ENCODE data around the gene CS. TPM values are rescaled to one million over a fixed set of nuclear protein-coding genes. Genes with fewer than 3 reads are reported as not detected.
A peak's percentile ranks its signal among the peaks of the same experiment; 100 is the strongest.
"Not testable (repeated sequence)": the region's sequence is repeated elsewhere in the genome, so short reads cannot be mapped to it uniquely, and the experiment has no call there.

Gene CS
- total and polyA plus RNA-seq, 7 experiments from 2014 or later = 57.6 to 241 (median 132) TPM

GRCh38 chr12:56339158-56339422 lies 39.0 kb upstream of the CS start:
- Histone ChIP-seq H3K9me3 (ENCODE audit: control insufficient read depth in 2 of 3, low read length in 3 of 3) (no peaks in the 10 kb centered on the region), H3K27me3 (ENCODE audit: control insufficient read depth in 2 of 2, insufficient read depth in 2 of 2, low read length in 2 of 2) (no peaks in the 10 kb centered on the region), H3K4me1 (ENCODE audit: control insufficient read depth in 2 of 2, insufficient read depth in 2 of 2, low read length in 2 of 2) (peaks cover 28 to 29% of the 10 kb centered on the region in 2 donors), H3K4me3 (ENCODE audit: low read length) (peak overlapping the region; percentile 67), H3K27ac (ENCODE audit: low read depth, low read length) (peak overlapping the region; percentile 95), H3K36me3 (ENCODE audit: control insufficient read depth in 2 of 3, insufficient read depth in 3 of 3, low read length in 3 of 3) (peaks cover 0 to 29% (median 0%) of the 10 kb centered on the region in 3 experiments)
- no peaks in the 10 kb centered on the region for H3K9me3 Mint-ChIP-seq
- ATAC-seq (no peak), DNase-seq (no peak)
- CTCF ChIA-PET = interaction anchor here (0.6 to 2.6 kb wide), 8 partner anchors 21 to 134 kb away, joined by 3 to 10 read pairs (median 4); partner anchors contain the start of gene STAT2
- H3K4me1 Mint-ChIP-seq = peaks cover 16 to 62% (median 49%) of the 10 kb centered on the region in 7 donors
- H3K27ac Mint-ChIP-seq = peak overlapping the region; percentile 98 to 100 (median 99)
- peaks cover 11 to 25% (median 21%) of the 10 kb centered on the region in 5 donors for H3K36me3 Mint-ChIP-seq
- peak overlapping the region; percentile 91 to 99 (median 94) for H3K4me3 Mint-ChIP-seq
- POLR2A ChIA-PET = interaction anchor here (0.6 to 9.8 kb wide), 19 partner anchors 11 to 621 kb away, joined by 3 to 156 read pairs (median 5); partner anchors contain the start of genes APOF, CNPY2, COQ10A and ESYT1
- no peaks in the 10 kb centered on the region for H3K27me3 Mint-ChIP-seq
- intact Hi-C loops (cut with micrococcal nuclease) = loop anchor here (2.0 to 10.0 kb wide), 3 partner anchors 220 to 1406 kb away; partner anchors contain the start of genes PTGES3 (in 1 of the 2), TSPAN31 (in 1 of the 2) and ZC3H10 (in 1 of the 2)

GRCh38 chr12:56338308-56339157 lies 38.4 kb upstream of the CS start, which contains the start of gene IL23A:
TSS of gene IL23A (plus strand) at chr12:56338884. CDS start at chr12:56339045, 161 bp downstream.
- Mint-ChIP-seq H3K27me3 (peaks cover 0 to 2% (median 0%) of the 10 kb centered on the region in 5 donors), H3K4me1 (peaks cover 17 to 68% (median 54%) of the 10 kb centered on the region in 7 donors), H3K4me3 (peak within 1 kb of the TSS; percentile 91 to 99 (median 94)), H3K9me3 (peaks cover 0 to 2% (median 0%) of the 10 kb centered on the region in 11 donors), H3K36me3 (peaks cover 6 to 23% (median 16%) of the 10 kb centered on the region in 5 donors), H3K27ac (peak within 1 kb of the TSS; percentile 98 to 100 (median 99))
- intact Hi-C loops (cut with micrococcal nuclease) = loop anchor here (1.0 to 10.0 kb wide), 7 partner anchors 22 to 1406 kb away; partner anchors contain the start of genes STAT2 (in 2 of the 2), CS (in 1 of the 2), PTGES3 (in 1 of the 2) and TSPAN31 (in 1 of the 2)
- ChIA-PET CTCF (interaction anchor here (0.6 to 2.6 kb wide), 8 partner anchors 8 to 125 kb away, joined by 3 to 10 read pairs (median 4); partner anchors contain the start of gene STAT2), POLR2A (interaction anchor here (0.6 to 9.8 kb wide), 24 partner anchors 11 to 621 kb away, joined by 3 to 156 read pairs (median 4); partner anchors contain the start of genes APOF, CNPY2, COQ10A and ESYT1)
- ATAC-seq (peak; percentile 85), DNase-seq (peak; percentile 42 to 95 (median 82))
- Histone ChIP-seq H3K36me3 (ENCODE audit: control insufficient read depth in 2 of 3, insufficient read depth in 3 of 3, low read length in 3 of 3) (peaks cover 0 to 23% (median 0%) of the 10 kb centered on the region in 3 experiments), H3K9me3 (ENCODE audit: control insufficient read depth in 2 of 3, low read length in 3 of 3) (no peaks in the 10 kb centered on the region), H3K27ac (ENCODE audit: low read depth, low read length) (peak within 1 kb of the TSS; percentile 95), H3K4me3 (ENCODE audit: low read length) (peak within 1 kb of the TSS; percentile 67), H3K27me3 (ENCODE audit: control insufficient read depth in 2 of 2, insufficient read depth in 2 of 2, low read length in 2 of 2) (no peaks in the 10 kb centered on the region), H3K4me1 (ENCODE audit: control insufficient read depth in 2 of 2, insufficient read depth in 2 of 2, low read length in 2 of 2) (peaks cover 28 to 29% of the 10 kb centered on the region in 2 donors)

- Histone ChIP-seq H3K4me1 (ENCODE audit: control insufficient read depth in 2 of 2, insufficient read depth in 2 of 2, low read length in 2 of 2) (peaks cover 33 to 35% of the 10 kb centered on the region in 2 donors), H3K9me3 (ENCODE audit: control insufficient read depth in 2 of 3, low read length in 3 of 3) (no peaks in the 10 kb centered on the region), H3K27ac (ENCODE audit: low read depth, low read length) (peak overlapping the region; percentile 95), H3K27me3 (ENCODE audit: control insufficient read depth in 2 of 2, insufficient read depth in 2 of 2, low read length in 2 of 2) (no peaks in the 10 kb centered on the region), H3K4me3 (ENCODE audit: low read length) (peak overlapping the region; percentile 22), H3K36me3 (ENCODE audit: control insufficient read depth in 2 of 3, insufficient read depth in 3 of 3, low read length in 3 of 3) (peaks cover 0 to 16% (median 0%) of the 10 kb centered on the region in 3 experiments)
- Mint-ChIP-seq H3K9me3 (peaks cover 0 to 2% (median 0%) of the 10 kb centered on the region in 11 donors), H3K27me3 (peaks cover 0 to 2% (median 0%) of the 10 kb centered on the region in 5 donors), H3K36me3 (peaks cover 0 to 18% (median 10%) of the 10 kb centered on the region in 5 donors), H3K4me3 (peak overlapping the region in 6 of 10 donors; percentile 91 to 99 (median 94)), H3K4me1 (peaks cover 23 to 75% (median 62%) of the 10 kb centered on the region in 7 donors), H3K27ac (peak overlapping the region; percentile 98 to 100 (median 99))
- DNase-seq (no peak), ATAC-seq (no peak)
- ChIA-PET POLR2A (interaction anchor here (0.6 to 9.8 kb wide), 18 partner anchors 10 to 1235 kb away, joined by 3 to 156 read pairs (median 6); partner anchors contain the start of genes APOF, CNPY2, COQ10A and ESYT1), CTCF (interaction anchor here (0.7 to 2.6 kb wide), 5 partner anchors 9 to 126 kb away, joined by 3 to 10 read pairs (median 4); partner anchors contain the start of gene STAT2)
- intact Hi-C loops (cut with micrococcal nuclease) = loop anchor here (1.0 to 10.0 kb wide), 7 partner anchors 22 to 1407 kb away; partner anchors contain the start of genes STAT2 (in 2 of the 2), CS (in 1 of the 2), PTGES3 (in 1 of the 2) and TSPAN31 (in 1 of the 2)
These were observed 37.7 kb upstream of the CS start for GRCh38 chr12:56337753-56338251.

GRCh38 chr12:56336361-56337167 lies 36.4 kb upstream of the CS start:
- peaks cover 27 to 83% (median 67%) of the 10 kb centered on the region in 7 donors for H3K4me1 Mint-ChIP-seq
- intact Hi-C loops (cut with micrococcal nuclease) = loop anchor here in 1 of 2 donors (10.0 kb wide), 1 partner anchor 1408 kb away; the partner anchor contains the start of gene TSPAN31

GRCh38 chr12:56335527-56335926 lies 35.4 kb upstream of the CS start:
- not testable (repeated sequence) for H3K27me3 Mint-ChIP-seq; H3K4me3 Mint-ChIP-seq; H3K9me3 Mint-ChIP-seq; H3K9me3 ChIP-seq (ENCODE audit: control insufficient read depth in 2 of 3, low read length in 3 of 3); H3K27me3 ChIP-seq (ENCODE audit: control insufficient read depth in 2 of 2, insufficient read depth in 2 of 2, low read length in 2 of 2); DNase-seq; H3K36me3 ChIP-seq (ENCODE audit: control insufficient read depth in 2 of 3, insufficient read depth in 3 of 3, low read length in 3 of 3); ATAC-seq; H3K4me3 ChIP-seq (ENCODE audit: low read length)
- POLR2A ChIA-PET = interaction anchor here (0.7 to 9.8 kb wide), 4 partner anchors 8 to 132 kb away, joined by 3 to 156 read pairs (median 35); partner anchors contain the start of genes APOF, CNPY2 and STAT2
- H3K36me3 Mint-ChIP-seq = peaks cover 0 to 17% (median 12%) of the 10 kb centered on the region in 5 donors
- peaks cover 27 to 82% (median 64%) of the 10 kb centered on the region in 7 donors for H3K4me1 Mint-ChIP-seq
- peak overlapping the region in 7 of 9 donors; percentile 26 to 100 (median 99) for H3K27ac Mint-ChIP-seq
- H3K4me1 ChIP-seq (ENCODE audit: control insufficient read depth in 2 of 2, insufficient read depth in 2 of 2, low read length in 2 of 2) = peaks cover 39 to 40% of the 10 kb centered on the region in 2 donors
- CTCF ChIA-PET = interaction anchor here (0.7 to 1.5 kb wide), 2 partner anchors 128 to 129 kb away, joined by 3 read pairs; no protein-coding TSS in a partner anchor
- peak overlapping the region; percentile 98 for H3K27ac ChIP-seq (ENCODE audit: low read depth, low read length)
- intact Hi-C loops (cut with micrococcal nuclease) = loop anchor here in 1 of 2 donors (2.0 to 10.0 kb wide), 2 partner anchors 77 to 1409 kb away; partner anchors contain the start of genes ANKRD52 and TSPAN31

More at GRCh38 chr12:56336361-56337167, 36.4 kb upstream of the CS start:
- ChIA-PET CTCF (interaction anchor here (0.6 to 2.6 kb wide), 4 partner anchors 15 to 128 kb away, joined by 3 to 10 read pairs (median 4); no protein-coding TSS in a partner anchor), POLR2A (interaction anchor here (0.6 to 9.8 kb wide), 6 partner anchors 15 to 131 kb away, joined by 3 to 156 read pairs (median 16); partner anchors contain the start of genes APOF, CNPY2 and STAT2)
- Mint-ChIP-seq H3K9me3 (peaks cover 0 to 2% (median 0%) of the 10 kb centered on the region in 11 donors), H3K27me3 (peaks cover 0 to 2% (median 0%) of the 10 kb centered on the region in 5 donors), H3K4me3 (peak overlapping the region in 7 of 10 donors; percentile 0 to 37 (median 25)), H3K36me3 (peaks cover 0 to 17% (median 9%) of the 10 kb centered on the region in 5 donors), H3K27ac (peak overlapping the region; percentile 31 to 99 (median 91))
- no peak for DNase-seq
- H3K4me3 ChIP-seq (ENCODE audit: low read length) = no peak overlapping the region
- peak overlapping the region; percentile 30 for H3K27ac ChIP-seq (ENCODE audit: low read depth, low read length)
- peaks cover 40% of the 10 kb centered on the region in 2 donors for H3K4me1 ChIP-seq (ENCODE audit: control insufficient read depth in 2 of 2, insufficient read depth in 2 of 2, low read length in 2 of 2)
- H3K27me3 ChIP-seq (ENCODE audit: control insufficient read depth in 2 of 2, insufficient read depth in 2 of 2, low read length in 2 of 2) = no peaks in the 10 kb centered on the region
- no peak for ATAC-seq
- no peaks in the 10 kb centered on the region for H3K9me3 ChIP-seq (ENCODE audit: control insufficient read depth in 2 of 3, low read length in 3 of 3)
- peaks cover 0 to 11% (median 0%) of the 10 kb centered on the region in 3 experiments for H3K36me3 ChIP-seq (ENCODE audit: control insufficient read depth in 2 of 3, insufficient read depth in 3 of 3, low read length in 3 of 3)
